ENCODE results near the gene SFXN3.

DNA sequence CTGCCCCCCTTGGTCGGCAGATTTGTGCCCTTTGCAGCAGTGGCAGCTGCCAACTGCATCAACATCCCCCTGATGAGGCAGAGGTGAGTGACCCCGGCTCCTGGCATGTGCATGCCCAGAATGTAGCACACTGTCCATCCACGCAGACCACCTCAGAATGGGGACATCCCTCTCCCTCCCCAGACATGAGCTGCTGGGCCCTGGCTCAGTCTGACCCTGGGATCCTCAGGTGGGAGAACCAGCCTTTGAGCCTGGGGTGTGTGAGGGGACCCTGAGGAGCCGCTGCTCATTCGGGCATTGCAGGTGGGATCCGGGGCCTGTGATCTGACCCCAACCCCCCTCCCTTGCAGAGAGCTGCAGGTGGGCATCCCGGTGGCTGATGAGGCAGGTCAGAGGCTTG, 5.7 kb downstream of the SFXN3 start:
- TF ChIP-seq, protein P1, sequence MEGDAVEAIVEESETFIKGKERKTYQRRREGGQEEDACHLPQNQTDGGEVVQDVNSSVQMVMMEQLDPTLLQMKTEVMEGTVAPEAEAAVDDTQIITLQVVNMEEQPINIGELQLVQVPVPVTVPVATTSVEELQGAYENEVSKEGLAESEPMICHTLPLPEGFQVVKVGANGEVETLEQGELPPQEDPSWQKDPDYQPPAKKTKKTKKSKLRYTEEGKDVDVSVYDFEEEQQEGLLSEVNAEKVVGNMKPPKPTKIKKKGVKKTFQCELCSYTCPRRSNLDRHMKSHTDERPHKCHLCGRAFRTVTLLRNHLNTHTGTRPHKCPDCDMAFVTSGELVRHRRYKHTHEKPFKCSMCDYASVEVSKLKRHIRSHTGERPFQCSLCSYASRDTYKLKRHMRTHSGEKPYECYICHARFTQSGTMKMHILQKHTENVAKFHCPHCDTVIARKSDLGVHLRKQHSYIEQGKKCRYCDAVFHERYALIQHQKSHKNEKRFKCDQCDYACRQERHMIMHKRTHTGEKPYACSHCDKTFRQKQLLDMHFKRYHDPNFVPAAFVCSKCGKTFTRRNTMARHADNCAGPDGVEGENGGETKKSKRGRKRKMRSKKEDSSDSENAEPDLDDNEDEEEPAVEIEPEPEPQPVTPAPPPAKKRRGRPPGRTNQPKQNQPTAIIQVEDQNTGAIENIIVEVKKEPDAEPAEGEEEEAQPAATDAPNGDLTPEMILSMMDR (IDR thresholded peaks at IDR 0.05; ENCODE audit: low read depth, low read length), result no peak
- no peak for TF ChIP-seq POLR2A (IDR thresholded peaks at IDR 0.05; ENCODE audit: extremely low read depth, insufficient read length)
- TF ChIP-seq, protein P2, sequence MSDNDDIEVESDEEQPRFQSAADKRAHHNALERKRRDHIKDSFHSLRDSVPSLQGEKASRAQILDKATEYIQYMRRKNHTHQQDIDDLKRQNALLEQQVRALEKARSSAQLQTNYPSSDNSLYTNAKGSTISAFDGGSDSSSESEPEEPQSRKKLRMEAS (IDR thresholded peaks at IDR 0.05; ENCODE audit: low read depth, low read length), result no peak
- TF ChIP-seq MYC (IDR thresholded peaks at IDR 0.05; ENCODE audit: low read depth, low read length), result no peak
